H9 (cell line): Measurements from ENCODE around the gene ANKK1. TPM values are rescaled to one million over a fixed set of nuclear protein-coding genes. Genes with fewer than 3 reads are reported as not detected.

Experiments used
- DNase-seq: peaks from one replicate; pipeline ENCODE4 v3.0.0-alpha.2; 2017
- H2AFZ ChIP-seq: one replicate; pipeline ENCODE4 v1.6.1; 2013; ENCODE audit warnings: mild to moderate bottlenecking, low read length, control low read depth, moderate library complexity
- H2AK5ac ChIP-seq: 2 replicates; pipeline ENCODE4 v1.6.1; 2013; ENCODE audit warnings: low read length, control low read depth, mixed read lengths; ENCODE audit not compliant: insufficient read length
- H2BK120ac ChIP-seq: one replicate; pipeline ENCODE4 v1.6.1; 2013; ENCODE audit warnings: low read depth, mild to moderate bottlenecking, low read length, control low read depth, inconsistent platforms; ENCODE audit not compliant: poor library complexity, severe bottlenecking
- H2BK12ac ChIP-seq: 2 replicates; pipeline ENCODE4 v1.6.1; 2013; ENCODE audit warnings: low read length, control low read depth, mixed read lengths, low read depth; ENCODE audit not compliant: insufficient read length
- H2BK15ac ChIP-seq: 2 replicates; pipeline ENCODE4 v1.6.1; 2013; ENCODE audit warnings: low read depth, low read length, control low read depth
- H2BK20ac ChIP-seq: one replicate; pipeline ENCODE4 v1.6.1; 2013; ENCODE audit warnings: low read depth, mild to moderate bottlenecking, low read length, control low read depth, inconsistent platforms; ENCODE audit not compliant: poor library complexity, severe bottlenecking
- H2BK5ac ChIP-seq: 2 replicates; pipeline ENCODE4 v1.6.1; 2013; ENCODE audit warnings: low read length, control low read depth, mixed read lengths; ENCODE audit not compliant: insufficient read length
- H3K14ac ChIP-seq: 2 replicates; pipeline ENCODE4 v1.6.1; 2013; ENCODE audit warnings: low read length, control low read depth; ENCODE audit not compliant: insufficient read depth
- H3K18ac ChIP-seq: 2 replicates; pipeline ENCODE4 v1.6.1; 2013; ENCODE audit warnings: low read depth, mild to moderate bottlenecking, mixed read lengths, low read length, control low read depth; ENCODE audit not compliant: insufficient read length
- H3K23ac ChIP-seq: 2 replicates; pipeline ENCODE4 v1.6.1; 2013; ENCODE audit warnings: low read length, control low read depth, mixed read lengths, low read depth; ENCODE audit not compliant: insufficient read length
- H3K23me2 ChIP-seq: 2 replicates; pipeline ENCODE4 v1.6.1; 2013; ENCODE audit warnings: low read depth, mild to moderate bottlenecking, mixed read lengths, low read length, control low read depth; ENCODE audit not compliant: insufficient read length, poor library complexity, severe bottlenecking
- H3K27ac ChIP-seq: 2 replicates; pipeline ENCODE4 v1.5.1; 2013; ENCODE audit warnings: low read length, control low read depth, mixed read lengths, low read depth; ENCODE audit not compliant: insufficient read length
- H3K27me3 ChIP-seq: 2 replicates; pipeline ENCODE4 v1.6.1; 2013; ENCODE audit warnings: low read length, control low read depth, inconsistent platforms; ENCODE audit not compliant: insufficient read depth
- H3K4ac ChIP-seq: 2 replicates; pipeline ENCODE4 v1.6.1; 2013; ENCODE audit warnings: low read depth, mild to moderate bottlenecking, control low read depth, inconsistent platforms, low read length, moderate library complexity
- H3K4me1 ChIP-seq: 2 replicates; pipeline ENCODE4 v1.6.1; 2013; ENCODE audit warnings: low read length, control low read depth, inconsistent platforms; ENCODE audit not compliant: insufficient read depth
- H3K4me2 ChIP-seq: 2 replicates; pipeline ENCODE4 v1.6.1; 2013; ENCODE audit warnings: low read length, control low read depth, mixed read lengths; ENCODE audit not compliant: insufficient read length, insufficient read depth
- H3K56ac ChIP-seq: 2 replicates; pipeline ENCODE4 v1.6.1; 2013; ENCODE audit warnings: low read depth, mild to moderate bottlenecking, mixed read lengths, low read length, control low read depth; ENCODE audit not compliant: insufficient read length
- H3K79me1 ChIP-seq: 2 replicates; pipeline ENCODE4 v1.6.1; 2013; ENCODE audit warnings: low read depth, mild to moderate bottlenecking, moderate library complexity, low read length, control low read depth, inconsistent platforms; ENCODE audit not compliant: insufficient read depth, poor library complexity, severe bottlenecking
- H3K79me2 ChIP-seq: 2 replicates; pipeline ENCODE4 v1.6.1; 2013; ENCODE audit warnings: low read length, control low read depth, inconsistent platforms; ENCODE audit not compliant: insufficient read depth
- H3K9ac ChIP-seq: 2 replicates; pipeline ENCODE4 v1.6.1; 2013; ENCODE audit warnings: low read length, control low read depth, mixed read lengths; ENCODE audit not compliant: insufficient read length; ENCODE audit errors: extremely low read depth
- H3K9me3 ChIP-seq: one replicate; pipeline ENCODE4 v1.6.1; 2013; ENCODE audit warnings: low read depth, low read length, inconsistent platforms; ENCODE audit not compliant: control insufficient read depth
- H3T11ph ChIP-seq: one replicate; pipeline ENCODE4 v1.6.1; 2013; ENCODE audit warnings: mild to moderate bottlenecking, low read length, control low read depth, inconsistent platforms
- H4K20me1 ChIP-seq: one replicate; pipeline ENCODE4 v1.6.1; 2013; ENCODE audit not compliant: control insufficient read depth, insufficient read length, insufficient read depth
- H4K5ac ChIP-seq: 2 replicates; pipeline ENCODE4 v1.6.1; 2013; ENCODE audit warnings: low read depth, mild to moderate bottlenecking, mixed read lengths, low read length, control low read depth; ENCODE audit not compliant: insufficient read length
- H4K8ac ChIP-seq: replicated peaks from 2 replicates; pipeline ENCODE4 v1.6.1; 2013; ENCODE audit warnings: low read length, control low read depth, mixed read lengths, low read depth; ENCODE audit not compliant: insufficient read length
- H4K91ac ChIP-seq: 2 replicates; pipeline ENCODE4 v1.6.1; 2013; ENCODE audit warnings: low read depth, mild to moderate bottlenecking, moderate library complexity, mixed read lengths, low read length, control low read depth; ENCODE audit not compliant: insufficient read length
- H3K27ac Mint-ChIP-seq, 3 experiments: 2 replicates in 2 of 3; 3 replicates in 1 of 3; pipeline ENCODE4 v1.8.0; 2020 to 2021; ENCODE audit warnings: mixed read lengths in 3 of 3, mild to moderate bottlenecking in 1 of 3, moderate library complexity in 1 of 3
- H3K27me3 Mint-ChIP-seq: 2 replicates; pipeline ENCODE4 v1.8.0; 2021; ENCODE audit warnings: low read depth, mild to moderate bottlenecking, moderate library complexity, mixed read lengths
- H3K36me3 Mint-ChIP-seq, 3 experiments: 2 replicates in 2 of 3; 3 replicates in 1 of 3; pipeline ENCODE4 v1.8.0; 2020 to 2021; ENCODE audit warnings: low read depth in 3 of 3, mixed read lengths in 3 of 3; ENCODE audit not compliant: insufficient read depth in 1 of 3
- H3K4me1 Mint-ChIP-seq, 2 experiments: 2 replicates each; pipeline ENCODE4 v1.8.0; 2020; ENCODE audit warnings: mixed read lengths in 2 of 2
- H3K4me3 Mint-ChIP-seq, 2 experiments: 2 replicates in 1 of 2; 3 replicates in 1 of 2; pipeline ENCODE4 v1.8.0; 2020 to 2021; ENCODE audit warnings: mild to moderate bottlenecking in 2 of 2, mixed read lengths in 2 of 2, moderate library complexity in 1 of 2
- H3K9me3 Mint-ChIP-seq, 2 experiments: 2 replicates in 1 of 2; 3 replicates in 1 of 2; pipeline ENCODE4 v1.8.0; 2020; ENCODE audit warnings: mild to moderate bottlenecking in 2 of 2, mixed read lengths in 2 of 2, moderate library complexity in 1 of 2
- WGBS: extraction: QIAGEN DNeasy Blood & Tissue Kit; methylation state at CpG from one replicate; pipeline ENCODE4 v1.1.7; 2013; ENCODE audit warnings: missing lambda C conversion rate, low lambda C conversion rate, mixed read lengths; ENCODE audit not compliant: insufficient read length; ENCODE audit errors: extremely low coverage; 5-methylcytosine and 5-hydroxymethylcytosine counted together
- total RNA-seq: library from RNA; stranded (reverse); gene quantifications from 2 replicates; pipeline ENCODE4 v1.2.1, GENCODE V29; 2021
- TF ChIP-seq, protein P1 (sequence below): fragments of 200-600 bp; sonication (generic); conservative IDR thresholded peaks from 3 replicates; pipeline ENCODE4 v1.8.0; 2021; ENCODE audit warnings: antibody characterized with exemption, mild to moderate bottlenecking

Gene ANKK1
- total RNA-seq, 1 experiment from 2014 or later, result 0.20 TPM

DNA sequence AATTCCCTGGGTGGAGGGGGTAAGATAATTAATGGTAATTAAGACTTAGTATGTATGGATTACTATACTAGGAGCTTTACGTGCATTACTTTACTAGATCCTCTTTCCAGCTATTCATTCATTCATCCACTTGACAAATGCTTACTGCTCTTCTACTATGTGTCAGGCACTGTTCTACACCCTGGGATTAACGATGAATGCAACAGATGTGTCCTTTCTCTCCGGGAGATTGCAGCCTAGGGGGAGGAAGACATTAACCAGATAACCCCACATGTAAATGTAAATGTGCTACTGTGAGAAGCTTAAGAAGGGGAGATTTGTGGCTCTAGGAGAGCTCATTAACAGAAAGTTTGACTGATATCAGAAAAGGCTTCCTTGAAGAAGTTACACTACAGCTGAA, 1.7 kb downstream of the ANKK1 start:
- DNase-seq, result no peak
- Histone ChIP-seq H3K4me1 (peaks cover 2% of the 10 kb centered on the region; the same call in 1 of the 2 replicates), H3K4ac (no peak overlapping the region), H3K9me3 (no peaks in the 10 kb centered on the region), H4K8ac (no peak overlapping the region), H3K23me2 (no peaks in the 10 kb centered on the region), H2AK5ac (no peak overlapping the region), H2AFZ (no peak overlapping the region), H3K23ac (no peak overlapping the region), H3K14ac (no peak overlapping the region), H2BK15ac (no peak overlapping the region), H4K20me1 (no peaks in the 10 kb centered on the region), H3K79me2 (no peaks in the 10 kb centered on the region), H2BK20ac (no peak overlapping the region), H3K9ac (no peak overlapping the region), H4K5ac (no peak overlapping the region), H3K18ac (no peak overlapping the region), H2BK5ac (no peak overlapping the region), H3K79me1 (no peaks in the 10 kb centered on the region), H2BK12ac (no peak overlapping the region), H4K91ac (no peak overlapping the region), H3K56ac (no peak overlapping the region), H3K27ac (no peak overlapping the region), H3T11ph (no peak overlapping the region), H3K27me3 (no peaks in the 10 kb centered on the region), H3K4me2 (no peak overlapping the region), H2BK120ac (no peak overlapping the region)
- Mint-ChIP-seq H3K4me1 (peaks cover 7% of the 10 kb centered on the region in 2 experiments), H3K36me3 (no peaks in the 10 kb centered on the region), H3K27me3 (peaks cover 9% of the 10 kb centered on the region), H3K9me3 (no peaks in the 10 kb centered on the region), H3K4me3 (no peak overlapping the region), H3K27ac (no peak overlapping the region)
- TF ChIP-seq, protein P1, sequence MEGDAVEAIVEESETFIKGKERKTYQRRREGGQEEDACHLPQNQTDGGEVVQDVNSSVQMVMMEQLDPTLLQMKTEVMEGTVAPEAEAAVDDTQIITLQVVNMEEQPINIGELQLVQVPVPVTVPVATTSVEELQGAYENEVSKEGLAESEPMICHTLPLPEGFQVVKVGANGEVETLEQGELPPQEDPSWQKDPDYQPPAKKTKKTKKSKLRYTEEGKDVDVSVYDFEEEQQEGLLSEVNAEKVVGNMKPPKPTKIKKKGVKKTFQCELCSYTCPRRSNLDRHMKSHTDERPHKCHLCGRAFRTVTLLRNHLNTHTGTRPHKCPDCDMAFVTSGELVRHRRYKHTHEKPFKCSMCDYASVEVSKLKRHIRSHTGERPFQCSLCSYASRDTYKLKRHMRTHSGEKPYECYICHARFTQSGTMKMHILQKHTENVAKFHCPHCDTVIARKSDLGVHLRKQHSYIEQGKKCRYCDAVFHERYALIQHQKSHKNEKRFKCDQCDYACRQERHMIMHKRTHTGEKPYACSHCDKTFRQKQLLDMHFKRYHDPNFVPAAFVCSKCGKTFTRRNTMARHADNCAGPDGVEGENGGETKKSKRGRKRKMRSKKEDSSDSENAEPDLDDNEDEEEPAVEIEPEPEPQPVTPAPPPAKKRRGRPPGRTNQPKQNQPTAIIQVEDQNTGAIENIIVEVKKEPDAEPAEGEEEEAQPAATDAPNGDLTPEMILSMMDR, result no peak
- no CpG with 5 or more reads among the region's 3 CpGs for WGBS
